DND-41 (cell line): ENCODE results near the gene ABCA10.

Source experiments
- EZH2 ChIP-seq: IDR thresholded peaks from 3 replicates; pipeline ENCODE4 v1.6.1; 2012; ENCODE audit warnings: borderline replicate concordance, low read depth, mild to moderate bottlenecking, moderate library complexity, low read length, inconsistent platforms; ENCODE audit not compliant: severe bottlenecking
- TF ChIP-seq, protein P1 (sequence below): IDR thresholded peaks from 2 replicates; pipeline ENCODE4 v1.5.1; 2012; ENCODE audit warnings: borderline replicate concordance, low read length, moderate library complexity, mild to moderate bottlenecking; ENCODE audit not compliant: poor library complexity, severe bottlenecking; ENCODE audit errors: extremely low read depth

- TF ChIP-seq, protein P1, sequence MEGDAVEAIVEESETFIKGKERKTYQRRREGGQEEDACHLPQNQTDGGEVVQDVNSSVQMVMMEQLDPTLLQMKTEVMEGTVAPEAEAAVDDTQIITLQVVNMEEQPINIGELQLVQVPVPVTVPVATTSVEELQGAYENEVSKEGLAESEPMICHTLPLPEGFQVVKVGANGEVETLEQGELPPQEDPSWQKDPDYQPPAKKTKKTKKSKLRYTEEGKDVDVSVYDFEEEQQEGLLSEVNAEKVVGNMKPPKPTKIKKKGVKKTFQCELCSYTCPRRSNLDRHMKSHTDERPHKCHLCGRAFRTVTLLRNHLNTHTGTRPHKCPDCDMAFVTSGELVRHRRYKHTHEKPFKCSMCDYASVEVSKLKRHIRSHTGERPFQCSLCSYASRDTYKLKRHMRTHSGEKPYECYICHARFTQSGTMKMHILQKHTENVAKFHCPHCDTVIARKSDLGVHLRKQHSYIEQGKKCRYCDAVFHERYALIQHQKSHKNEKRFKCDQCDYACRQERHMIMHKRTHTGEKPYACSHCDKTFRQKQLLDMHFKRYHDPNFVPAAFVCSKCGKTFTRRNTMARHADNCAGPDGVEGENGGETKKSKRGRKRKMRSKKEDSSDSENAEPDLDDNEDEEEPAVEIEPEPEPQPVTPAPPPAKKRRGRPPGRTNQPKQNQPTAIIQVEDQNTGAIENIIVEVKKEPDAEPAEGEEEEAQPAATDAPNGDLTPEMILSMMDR: no peak
- no peak for TF ChIP-seq EZH2
Measured at GRCh38 chr17:69245617-69246016, 17.0 kb upstream of the ABCA10 start.
